Measurements from ENCODE around the gene DPYSL5.
A peak's percentile ranks its signal among the peaks of the same experiment; 100 is the strongest.

The DPYSL5 gene

DNA sequence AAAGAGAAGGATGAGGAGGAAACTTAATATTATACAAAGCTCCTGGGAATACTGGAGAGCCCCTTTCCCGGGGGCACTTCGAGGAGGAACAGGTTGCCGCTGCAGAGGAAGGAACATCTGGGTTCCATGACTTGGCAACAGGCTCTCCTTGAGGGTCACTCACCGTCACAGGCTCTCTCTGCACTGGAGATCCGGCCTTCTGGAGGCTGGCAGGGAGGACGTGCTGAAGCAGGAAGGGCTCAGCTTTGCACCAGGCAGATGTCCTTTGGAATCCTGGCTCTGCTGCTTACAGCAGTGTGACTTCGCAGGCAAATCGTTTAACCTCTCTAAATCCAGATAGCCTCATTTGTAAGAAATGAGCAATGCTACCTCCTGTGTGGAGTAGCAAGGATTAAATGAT, 2.9 kb upstream of the DPYSL5 start:
- H3K4me3 ChIP-seq (ENCODE audit: control insufficient read depth, low read depth, low read length) = no peak overlapping the region
- DNase-seq (ENCODE audit: low read depth) = no peak
- TF ChIP-seq, protein P1, sequence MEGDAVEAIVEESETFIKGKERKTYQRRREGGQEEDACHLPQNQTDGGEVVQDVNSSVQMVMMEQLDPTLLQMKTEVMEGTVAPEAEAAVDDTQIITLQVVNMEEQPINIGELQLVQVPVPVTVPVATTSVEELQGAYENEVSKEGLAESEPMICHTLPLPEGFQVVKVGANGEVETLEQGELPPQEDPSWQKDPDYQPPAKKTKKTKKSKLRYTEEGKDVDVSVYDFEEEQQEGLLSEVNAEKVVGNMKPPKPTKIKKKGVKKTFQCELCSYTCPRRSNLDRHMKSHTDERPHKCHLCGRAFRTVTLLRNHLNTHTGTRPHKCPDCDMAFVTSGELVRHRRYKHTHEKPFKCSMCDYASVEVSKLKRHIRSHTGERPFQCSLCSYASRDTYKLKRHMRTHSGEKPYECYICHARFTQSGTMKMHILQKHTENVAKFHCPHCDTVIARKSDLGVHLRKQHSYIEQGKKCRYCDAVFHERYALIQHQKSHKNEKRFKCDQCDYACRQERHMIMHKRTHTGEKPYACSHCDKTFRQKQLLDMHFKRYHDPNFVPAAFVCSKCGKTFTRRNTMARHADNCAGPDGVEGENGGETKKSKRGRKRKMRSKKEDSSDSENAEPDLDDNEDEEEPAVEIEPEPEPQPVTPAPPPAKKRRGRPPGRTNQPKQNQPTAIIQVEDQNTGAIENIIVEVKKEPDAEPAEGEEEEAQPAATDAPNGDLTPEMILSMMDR (conservative IDR thresholded peaks at IDR 0.05; ENCODE audit: control insufficient read depth, insufficient read depth, low read depth, low read length) = no peak

DNA sequence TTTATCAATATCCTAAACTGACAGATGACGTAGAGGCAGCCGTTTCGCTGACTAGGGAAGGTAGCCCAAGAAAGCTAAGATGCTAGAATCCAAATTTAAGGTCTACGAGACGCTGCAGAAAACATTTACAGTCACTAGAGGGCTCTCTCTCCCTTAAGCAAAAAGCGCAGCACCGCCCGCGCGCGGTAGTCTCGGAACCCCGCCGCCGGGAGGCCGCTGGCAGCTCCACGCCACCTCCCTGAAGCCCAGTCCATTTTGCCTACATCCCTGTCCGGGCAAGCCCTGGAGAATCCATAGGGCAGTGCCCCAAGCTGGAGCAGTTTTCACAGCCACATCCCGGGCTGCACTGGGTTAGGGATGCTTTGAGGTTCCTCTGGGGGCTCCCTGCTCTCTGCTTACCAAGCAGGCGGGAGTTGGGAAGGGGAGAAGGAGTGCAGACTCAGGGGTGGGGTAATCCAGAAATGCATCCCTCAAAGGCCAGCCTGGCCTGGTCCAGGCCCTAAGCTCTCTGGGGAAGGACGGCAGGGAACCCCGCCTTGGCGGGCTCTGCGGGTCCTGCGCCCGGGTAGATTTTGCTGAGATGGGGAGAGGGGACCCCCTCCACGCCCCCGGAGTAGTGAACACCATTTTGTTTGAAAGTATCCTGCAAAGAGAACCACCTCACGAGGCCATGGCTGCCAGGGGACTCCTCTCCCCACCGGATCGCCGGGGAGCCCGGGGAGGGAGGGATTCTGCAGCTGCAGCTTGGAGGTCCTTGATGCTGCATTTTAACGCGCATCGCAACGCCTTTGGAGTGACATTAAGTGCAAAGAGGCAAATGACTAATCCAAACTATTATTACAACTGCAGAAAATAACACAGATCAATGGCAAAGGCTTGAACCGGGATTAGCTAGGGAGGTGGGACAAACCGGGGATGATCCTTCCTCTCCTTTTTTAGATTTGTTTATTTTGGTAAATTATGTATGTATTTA, 1.3 kb upstream of the DPYSL5 start:
- TF ChIP-seq, protein P1 (conservative IDR thresholded peaks at IDR 0.05; ENCODE audit: control insufficient read depth, insufficient read depth, low read depth, low read length) = peak; percentile 75
- H3K4me3 ChIP-seq (ENCODE audit: control insufficient read depth, low read depth, low read length) = no peak overlapping the region
- DNase-seq (ENCODE audit: low read depth) = peak; percentile 71

DNA sequence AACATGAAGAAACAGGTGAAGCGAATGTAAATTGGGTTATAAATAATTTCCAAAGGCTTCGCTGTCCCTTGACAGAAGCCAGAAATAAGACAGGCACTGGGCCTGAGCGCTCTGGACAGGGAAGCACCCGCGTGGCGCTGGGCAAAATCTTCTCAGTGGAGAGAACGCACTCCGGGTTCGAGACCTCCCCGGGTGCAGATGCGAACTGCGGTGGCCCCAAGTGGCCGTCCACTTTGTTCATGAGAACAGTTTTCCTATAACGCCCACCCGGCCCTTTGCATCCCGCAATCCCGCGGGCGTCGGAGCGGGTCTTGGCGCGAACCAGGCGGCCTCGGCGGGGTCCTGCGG, 651 bp upstream of the DPYSL5 start:
- H3K4me3 ChIP-seq (ENCODE audit: control insufficient read depth, low read depth, low read length) = no peak overlapping the region
- DNase-seq (ENCODE audit: low read depth) = no peak
- TF ChIP-seq, protein P1 (conservative IDR thresholded peaks at IDR 0.05; ENCODE audit: control insufficient read depth, insufficient read depth, low read depth, low read length) = no peak

DNA sequence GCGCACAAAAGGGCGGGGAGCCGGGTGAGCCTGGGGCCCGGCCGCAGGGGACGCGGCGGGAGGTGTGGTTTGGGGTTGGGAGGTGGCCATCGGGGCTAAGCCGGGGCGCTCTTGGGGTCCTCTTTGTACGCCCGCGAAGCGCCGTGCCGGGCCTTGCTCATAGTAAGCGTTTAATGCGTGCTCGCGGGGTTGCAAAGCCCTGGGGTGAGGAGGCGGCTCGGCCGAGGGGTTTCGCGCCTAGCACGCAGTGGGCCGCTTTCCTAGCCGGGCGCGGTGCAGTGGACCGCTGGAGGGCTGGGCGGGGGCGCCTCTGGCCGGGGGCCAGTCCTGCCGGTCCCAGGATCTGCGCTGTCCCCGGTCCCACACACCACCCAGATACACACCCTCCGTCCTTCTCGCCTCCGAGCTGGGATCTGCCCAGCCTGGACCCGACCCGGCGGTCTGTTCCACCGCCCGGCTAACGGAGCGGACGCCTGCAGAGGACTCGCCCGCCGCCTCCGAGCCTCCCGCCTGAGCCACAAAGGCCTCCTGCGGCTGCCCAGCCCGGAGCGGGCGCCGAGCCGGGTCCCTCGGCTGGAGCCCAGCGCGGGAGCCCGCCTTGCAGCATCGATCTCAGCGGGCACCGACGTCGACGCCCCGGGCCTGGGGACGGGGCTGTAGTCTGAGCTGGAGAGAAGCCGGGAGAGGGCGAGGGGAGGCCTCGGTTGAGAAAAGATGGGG, 564 bp downstream of the DPYSL5 start:
- no peak for DNase-seq (ENCODE audit: low read depth)
- no peak overlapping the region for H3K4me3 ChIP-seq (ENCODE audit: control insufficient read depth, low read depth, low read length)
- TF ChIP-seq, protein P1 (conservative IDR thresholded peaks at IDR 0.05; ENCODE audit: control insufficient read depth, insufficient read depth, low read depth, low read length) = no peak

DNA sequence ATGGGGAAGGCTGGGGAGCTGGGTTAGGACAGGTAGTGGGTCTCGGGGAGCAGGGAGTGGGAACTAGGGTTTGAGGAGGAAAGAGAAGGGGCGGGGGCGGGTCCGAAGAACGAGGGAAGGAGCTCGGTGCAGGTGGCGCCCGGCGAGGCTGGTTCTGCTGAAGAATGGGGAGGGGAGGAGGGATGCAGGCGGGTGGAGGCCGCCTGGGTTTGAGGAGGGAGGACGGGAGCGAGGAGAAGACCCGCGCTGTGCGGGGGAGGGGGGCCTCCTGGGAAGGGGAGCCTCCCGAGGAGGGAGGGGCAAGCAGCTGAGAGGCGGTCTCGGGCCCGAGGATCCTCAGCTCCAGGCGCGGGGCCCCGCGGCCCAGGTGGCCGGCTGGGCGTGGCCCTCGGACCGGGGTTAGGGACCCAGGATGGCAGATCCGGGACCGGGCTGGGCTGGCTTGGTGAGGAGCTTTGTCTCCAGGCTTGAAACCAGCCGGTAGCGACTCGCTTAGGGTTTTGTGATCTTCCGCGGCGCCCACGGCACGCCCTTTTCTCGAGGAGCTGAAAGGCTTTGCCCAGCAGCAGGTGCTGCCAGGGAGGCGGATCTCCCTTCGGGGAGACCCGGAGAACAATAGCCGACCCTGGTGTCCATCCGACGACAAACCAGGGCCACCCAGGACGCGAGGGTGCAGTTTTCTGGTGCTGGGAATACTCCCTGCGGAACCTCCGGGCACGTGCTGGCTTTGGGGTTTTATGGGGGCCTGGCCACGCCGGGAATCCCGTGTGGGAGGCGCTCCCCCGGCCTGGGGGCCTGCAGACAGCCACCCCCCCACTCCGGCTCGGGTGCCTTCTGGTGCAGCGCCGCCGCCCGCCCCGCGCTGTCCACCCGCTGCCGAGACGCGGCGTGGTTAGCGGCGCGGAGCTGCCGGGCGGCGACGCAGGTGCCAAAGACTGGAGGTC, 1.4 kb downstream of the DPYSL5 start:
- H3K4me3 ChIP-seq (ENCODE audit: control insufficient read depth, low read depth, low read length) = no peak overlapping the region
- TF ChIP-seq, protein P1 (conservative IDR thresholded peaks at IDR 0.05; ENCODE audit: control insufficient read depth, insufficient read depth, low read depth, low read length) = no peak
- DNase-seq (ENCODE audit: low read depth) = no peak

DNA sequence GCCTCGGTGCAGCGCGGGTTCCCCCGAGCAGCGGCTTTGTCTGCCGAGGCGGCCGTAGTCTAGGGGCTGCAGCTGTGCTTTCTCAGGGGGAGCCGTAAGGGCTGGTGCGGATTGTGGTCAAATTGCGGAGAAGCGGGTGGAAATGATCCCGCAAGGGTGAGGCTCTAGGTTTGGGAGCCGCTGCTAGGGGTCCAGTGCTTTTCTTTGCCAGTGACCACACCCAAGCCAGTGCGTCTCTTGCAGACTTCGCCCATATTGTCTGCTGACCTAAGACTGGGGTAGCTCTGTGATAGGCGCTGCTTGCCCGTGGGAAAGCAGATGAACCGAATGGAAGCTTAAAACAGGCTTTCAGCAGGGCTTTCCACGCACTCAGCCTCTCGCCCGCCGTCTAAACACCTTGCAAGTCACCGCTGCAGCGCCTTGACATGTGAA, 2.1 kb downstream of the DPYSL5 start:
- H3K4me3 ChIP-seq (ENCODE audit: control insufficient read depth, low read depth, low read length) = no peak overlapping the region
- DNase-seq (ENCODE audit: low read depth) = no peak
- TF ChIP-seq, protein P1 (conservative IDR thresholded peaks at IDR 0.05; ENCODE audit: control insufficient read depth, insufficient read depth, low read depth, low read length) = no peak
